Cardiac fibroblast (primary cell): ENCODE results near the gene ARRDC3.
A peak's percentile ranks its signal among the peaks of the same experiment; 100 is the strongest.
"Not testable (repeated sequence)": the region's sequence is repeated elsewhere in the genome, so short reads cannot be mapped to it uniquely, and the experiment has no call there.

Experiments used
- DNase-seq, 2 donors: peaks; one replicate each; pipeline versions ENCODE4 v3.0.0 to v3.0.0-alpha.2; 2010; ENCODE audit warnings: low read depth in 2 of 2
- H3K4me3 ChIP-seq, 2 donors: replicated peaks in 1 of 2; 1 replicate in 1 of 2; 2 replicates in 1 of 2; pipeline ENCODE4 v1.5.1; 2011; ENCODE audit warnings: low read depth in 2 of 2, low read length in 2 of 2, mild to moderate bottlenecking in 2 of 2, moderate library complexity in 1 of 2
- TF ChIP-seq, protein P1 (sequence below): IDR thresholded peaks from one replicate; pipeline ENCODE4 v1.5.1; 2011; ENCODE audit warnings: low read depth, mild to moderate bottlenecking, low read length, inconsistent platforms

Gene ARRDC3

DNA sequence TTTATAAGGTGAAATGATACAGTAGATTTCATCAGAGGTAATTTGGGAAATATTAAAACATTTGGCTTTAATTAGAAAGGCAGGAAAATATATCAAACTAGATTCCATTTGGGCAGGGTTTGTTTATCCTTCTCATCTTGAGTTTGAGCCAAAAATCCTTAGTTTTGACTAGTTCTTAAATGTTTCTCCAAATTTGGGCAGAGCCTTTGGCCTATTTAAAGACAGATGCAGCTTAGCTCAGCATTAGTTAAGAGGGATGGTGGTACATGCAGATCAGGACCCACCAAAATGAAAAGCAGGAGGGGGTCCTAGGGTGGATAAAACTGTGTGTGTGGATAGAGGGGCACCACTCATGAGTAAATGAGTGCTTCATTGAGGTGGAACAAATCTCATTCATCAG, 20.3 kb upstream of the ARRDC3 start:
- no peak overlapping the region for H3K4me3 ChIP-seq
- TF ChIP-seq, protein P1, sequence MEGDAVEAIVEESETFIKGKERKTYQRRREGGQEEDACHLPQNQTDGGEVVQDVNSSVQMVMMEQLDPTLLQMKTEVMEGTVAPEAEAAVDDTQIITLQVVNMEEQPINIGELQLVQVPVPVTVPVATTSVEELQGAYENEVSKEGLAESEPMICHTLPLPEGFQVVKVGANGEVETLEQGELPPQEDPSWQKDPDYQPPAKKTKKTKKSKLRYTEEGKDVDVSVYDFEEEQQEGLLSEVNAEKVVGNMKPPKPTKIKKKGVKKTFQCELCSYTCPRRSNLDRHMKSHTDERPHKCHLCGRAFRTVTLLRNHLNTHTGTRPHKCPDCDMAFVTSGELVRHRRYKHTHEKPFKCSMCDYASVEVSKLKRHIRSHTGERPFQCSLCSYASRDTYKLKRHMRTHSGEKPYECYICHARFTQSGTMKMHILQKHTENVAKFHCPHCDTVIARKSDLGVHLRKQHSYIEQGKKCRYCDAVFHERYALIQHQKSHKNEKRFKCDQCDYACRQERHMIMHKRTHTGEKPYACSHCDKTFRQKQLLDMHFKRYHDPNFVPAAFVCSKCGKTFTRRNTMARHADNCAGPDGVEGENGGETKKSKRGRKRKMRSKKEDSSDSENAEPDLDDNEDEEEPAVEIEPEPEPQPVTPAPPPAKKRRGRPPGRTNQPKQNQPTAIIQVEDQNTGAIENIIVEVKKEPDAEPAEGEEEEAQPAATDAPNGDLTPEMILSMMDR: no peak
- DNase-seq: peak; percentile 14 to 32

DNA sequence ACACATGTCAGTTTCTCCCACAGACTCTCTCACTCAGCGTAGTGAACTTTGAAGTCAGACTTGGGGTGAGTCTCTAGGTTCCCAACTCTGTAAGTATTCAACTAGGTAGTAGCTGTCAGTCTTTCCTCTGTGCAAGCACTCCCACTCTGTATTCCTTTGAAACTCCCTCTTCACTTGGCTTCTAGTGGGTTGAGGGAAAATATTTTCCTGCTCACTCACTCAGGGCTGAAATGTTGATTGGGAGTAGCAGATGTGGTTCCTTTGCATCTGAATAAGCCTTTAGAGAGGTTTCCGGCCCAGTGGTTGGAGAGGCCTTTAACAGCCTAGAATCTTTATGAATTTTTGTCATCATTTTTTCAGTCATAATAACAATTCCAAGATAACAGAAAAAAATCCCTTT, 18.1 kb upstream of the ARRDC3 start:
- TF ChIP-seq, protein P1: no peak
- DNase-seq: no peak
- no peak overlapping the region for H3K4me3 ChIP-seq

DNA sequence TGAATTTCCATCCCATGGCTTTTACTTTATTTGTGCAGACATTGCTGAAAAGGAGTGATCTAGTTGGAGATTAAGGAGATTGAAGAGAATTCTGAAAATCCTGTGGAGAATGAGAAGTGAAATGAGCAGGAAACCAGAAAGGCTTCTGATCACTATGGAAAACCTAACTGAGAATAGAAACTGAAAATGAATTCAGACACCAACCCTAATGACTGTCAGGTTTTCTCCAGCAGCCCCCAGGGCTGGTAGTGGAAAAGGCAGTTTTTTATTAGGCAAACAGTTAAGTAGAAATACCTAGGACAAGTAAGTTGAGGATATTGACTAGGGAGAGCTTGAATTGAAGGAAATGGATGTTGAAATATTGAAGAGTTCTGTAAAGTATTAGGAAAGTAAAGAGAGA, 14.7 kb upstream of the ARRDC3 start:
- DNase-seq: no peak
- TF ChIP-seq, protein P1: no peak
- no peak overlapping the region for H3K4me3 ChIP-seq

DNA sequence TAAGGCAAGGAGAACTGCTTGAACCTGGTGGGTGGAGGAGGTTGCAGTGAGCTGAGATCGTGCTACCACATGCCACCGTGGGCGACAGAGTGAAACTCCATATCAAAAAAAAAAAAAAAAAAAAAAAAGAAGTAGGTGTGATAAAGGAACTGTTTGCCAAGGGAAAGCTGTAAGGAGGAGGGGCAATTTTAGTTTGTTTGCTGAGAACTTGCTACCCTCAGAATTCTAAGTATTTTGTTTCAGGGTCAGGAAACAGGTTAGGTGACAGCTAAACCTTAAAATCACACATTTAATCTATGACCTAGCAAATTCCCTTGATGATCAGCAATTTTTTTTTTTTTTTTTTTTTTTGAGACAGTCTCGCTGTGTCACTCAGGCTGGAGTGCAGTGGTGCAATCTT, 7.2 kb upstream of the ARRDC3 start:
- no peak for DNase-seq
- TF ChIP-seq, protein P1: no peak
- no peak overlapping the region for H3K4me3 ChIP-seq

DNA sequence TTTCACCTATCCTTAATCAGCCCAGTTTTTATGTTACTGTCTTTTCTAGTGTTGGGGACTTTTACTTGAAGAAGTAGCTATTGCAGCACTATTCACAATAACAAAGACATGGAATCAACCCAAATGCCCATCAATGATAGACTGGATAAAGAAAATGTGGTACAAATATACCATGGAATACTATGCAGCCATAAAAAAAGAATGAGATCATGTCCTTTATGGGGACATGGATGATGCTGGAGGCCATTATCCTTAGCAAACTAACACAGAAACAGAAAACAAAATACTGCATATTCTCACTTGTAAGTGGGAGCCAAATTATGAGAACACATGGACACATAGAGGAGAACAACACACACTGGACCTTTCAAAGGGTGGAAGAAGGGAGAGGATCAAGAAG, 6.4 kb upstream of the ARRDC3 start:
- DNase-seq, H3K4me3 ChIP-seq: not testable (repeated sequence)

DNA sequence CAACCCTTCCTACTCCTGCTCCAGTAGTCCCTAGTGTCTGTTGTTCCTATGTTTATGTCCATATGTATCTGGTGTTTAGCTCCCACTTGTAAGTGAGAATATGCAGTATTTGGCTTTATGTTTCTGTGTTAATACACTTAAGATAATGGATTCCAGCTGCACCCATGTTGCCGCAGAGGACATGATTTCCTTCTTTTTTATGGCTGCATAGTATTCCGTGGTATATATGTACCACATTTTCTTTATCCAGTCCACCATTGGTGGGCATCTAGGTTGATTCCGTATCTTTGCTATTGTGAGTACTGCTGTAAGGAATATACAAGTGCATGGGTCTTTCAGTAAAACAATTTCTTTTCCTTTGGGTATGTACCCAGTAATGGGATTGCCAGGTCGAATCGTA, 5.2 kb upstream of the ARRDC3 start:
- TF ChIP-seq, protein P1: no peak
- H3K4me3 ChIP-seq: no peak overlapping the region

DNA sequence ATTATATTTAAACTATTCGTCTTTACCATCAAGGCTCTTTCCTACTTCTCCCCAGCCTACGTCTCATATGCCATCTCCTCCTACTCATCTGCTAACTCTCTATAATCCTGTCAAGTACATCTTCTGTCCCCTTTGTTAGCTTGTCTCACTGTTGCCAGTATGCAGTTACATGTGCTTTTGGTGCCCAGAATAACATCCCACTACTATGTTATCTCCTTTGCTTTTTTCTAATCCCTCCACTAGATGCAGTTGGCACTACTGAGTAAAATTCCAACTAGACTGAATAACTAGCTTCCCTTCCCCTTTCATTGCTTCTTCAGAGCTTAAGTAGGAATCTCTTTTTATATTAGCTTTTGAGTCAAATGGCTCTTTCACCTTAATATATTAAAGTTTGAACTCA, 3.0 kb upstream of the ARRDC3 start:
- TF ChIP-seq, protein P1: no peak
- peak in 1 of 2 donors; percentile 12 for DNase-seq
- no peak overlapping the region for H3K4me3 ChIP-seq

More for the DNA sequence above, 5.2 kb upstream of the ARRDC3 start:
- no peak for DNase-seq

DNA sequence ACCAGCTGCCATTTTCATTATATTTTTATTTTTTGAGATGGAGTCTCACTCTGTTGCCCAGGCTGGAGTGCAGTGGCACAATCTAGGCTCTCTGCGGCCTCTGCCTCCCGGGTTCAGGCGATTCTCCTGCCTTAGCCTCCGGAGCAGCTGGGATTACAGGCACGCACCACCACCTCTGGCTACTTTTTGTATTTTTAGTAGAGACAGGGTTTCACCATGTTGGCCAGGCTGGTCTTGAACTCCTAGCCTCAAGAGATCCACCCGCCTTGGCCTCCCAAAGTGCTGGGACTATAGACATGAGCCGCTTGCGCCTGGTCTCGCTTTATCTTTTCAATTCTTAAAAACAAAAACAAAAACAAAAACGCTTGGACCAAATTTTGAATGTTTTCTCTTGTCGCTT, 2.5 kb upstream of the ARRDC3 start:
- DNase-seq, H3K4me3 ChIP-seq: not testable (repeated sequence)
